C4-2B (cell line): ENCODE measurements around the gene SELPLG.

ENCODE experiments used
- ZFX ChIP-seq: fragments of 450-650 bp; IDR thresholded peaks from 2 replicates; pipeline ENCODE4 v1.6.1; 2017
- TF ChIP-seq, protein P1 (sequence below): fragments of 450-650 bp; conservative IDR thresholded peaks from 2 replicates; pipeline ENCODE4 v1.5.1; 2017; ENCODE audit warnings: mild to moderate bottlenecking

- TF ChIP-seq, protein P1, sequence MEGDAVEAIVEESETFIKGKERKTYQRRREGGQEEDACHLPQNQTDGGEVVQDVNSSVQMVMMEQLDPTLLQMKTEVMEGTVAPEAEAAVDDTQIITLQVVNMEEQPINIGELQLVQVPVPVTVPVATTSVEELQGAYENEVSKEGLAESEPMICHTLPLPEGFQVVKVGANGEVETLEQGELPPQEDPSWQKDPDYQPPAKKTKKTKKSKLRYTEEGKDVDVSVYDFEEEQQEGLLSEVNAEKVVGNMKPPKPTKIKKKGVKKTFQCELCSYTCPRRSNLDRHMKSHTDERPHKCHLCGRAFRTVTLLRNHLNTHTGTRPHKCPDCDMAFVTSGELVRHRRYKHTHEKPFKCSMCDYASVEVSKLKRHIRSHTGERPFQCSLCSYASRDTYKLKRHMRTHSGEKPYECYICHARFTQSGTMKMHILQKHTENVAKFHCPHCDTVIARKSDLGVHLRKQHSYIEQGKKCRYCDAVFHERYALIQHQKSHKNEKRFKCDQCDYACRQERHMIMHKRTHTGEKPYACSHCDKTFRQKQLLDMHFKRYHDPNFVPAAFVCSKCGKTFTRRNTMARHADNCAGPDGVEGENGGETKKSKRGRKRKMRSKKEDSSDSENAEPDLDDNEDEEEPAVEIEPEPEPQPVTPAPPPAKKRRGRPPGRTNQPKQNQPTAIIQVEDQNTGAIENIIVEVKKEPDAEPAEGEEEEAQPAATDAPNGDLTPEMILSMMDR = no peak
- TF ChIP-seq ZFX = no peak
These were observed 20.9 kb downstream of the SELPLG start for GRCh38 chr12:108612788-108613282.
